Measurements from ENCODE around the gene NCOR1.

NCOR1 gene

GRCh38 chr17:16025202-16025601 is 190.1 kb downstream of the NCOR1 start:
- Histone ChIP-seq H2BK12ac (ENCODE audit: low read length) (no peak overlapping the region), H3K4me1 (ENCODE audit: control insufficient read depth in 2 of 2, insufficient read depth in 1 of 2, low read depth in 1 of 2, low read length in 2 of 2) (no peaks in the 10 kb centered on the region), H3K14ac (ENCODE audit: low read length) (no peak overlapping the region)

GRCh38 chr17:16023881-16024280 is 191.5 kb downstream of the NCOR1 start:
- WGBS, 2 donors (ENCODE audit: extremely low coverage in 2 of 2, insufficient read length in 2 of 2, insufficient replicate concordance in 1 of 2) = no CpG with 5 or more reads among the region's 4 CpGs
- Histone ChIP-seq H3K23ac (ENCODE audit: low read depth, low read length, poor library complexity) (no peak overlapping the region), H2AFZ (ENCODE audit: low read length) (no peak overlapping the region), H3K27ac (replicated peaks; ENCODE audit: low read length) (no peak overlapping the region), H3K4me1 (ENCODE audit: control insufficient read depth in 2 of 2, insufficient read depth in 1 of 2, low read depth in 1 of 2, low read length in 2 of 2) (no peaks in the 10 kb centered on the region), H3K4me2 (ENCODE audit: insufficient read depth, low read length, poor library complexity, severe bottlenecking) (no peak overlapping the region), H3K9ac (ENCODE audit: low read depth, low read length, poor library complexity) (no peak overlapping the region), H3K18ac (ENCODE audit: low read length) (no peak overlapping the region), H2BK5ac (ENCODE audit: low read length) (no peak overlapping the region), H2BK12ac (ENCODE audit: low read length) (no peak overlapping the region), H3K36me3 (replicated peaks in 1 of 2; ENCODE audit: control insufficient read depth in 2 of 2, insufficient read depth in 2 of 2, low read length in 2 of 2) (peaks cover 18 to 96% of the 10 kb centered on the region in 2 donors), H3K27me3 (ENCODE audit: control insufficient read depth in 3 of 3, insufficient read depth in 3 of 3, low read depth in 1 of 3, low read length in 3 of 3) (no peaks in the 10 kb centered on the region), H4K91ac (ENCODE audit: low read depth, low read length, poor library complexity) (no peak overlapping the region), H4K8ac (ENCODE audit: low read depth, low read length) (no peak overlapping the region), H3K79me1 (ENCODE audit: low read depth, low read length) (no peaks in the 10 kb centered on the region), H2AK5ac (ENCODE audit: low read depth, low read length) (no peak overlapping the region), H2BK15ac (ENCODE audit: low read length) (no peak overlapping the region), H3K4ac (ENCODE audit: low read length) (no peak overlapping the region), H3K9me3 (replicated peaks in 1 of 2; ENCODE audit: control insufficient read depth in 2 of 2, insufficient read depth in 1 of 2, low read depth in 1 of 2, low read length in 2 of 2) (peaks cover 0 to 3% of the 10 kb centered on the region in 2 donors), H2BK120ac (ENCODE audit: low read depth, low read length) (no peak overlapping the region), H3K4me3 (ENCODE audit: low read length in 2 of 2) (no peak overlapping the region), H3K14ac (ENCODE audit: low read length) (no peak overlapping the region)
- no peak for DNase-seq (ENCODE audit: low spot score)

More at GRCh38 chr17:16025202-16025601, 190.1 kb downstream of the NCOR1 start:
- Histone ChIP-seq H3K18ac (ENCODE audit: low read length) (no peak overlapping the region), H3K79me1 (ENCODE audit: low read depth, low read length) (no peaks in the 10 kb centered on the region), H3K4me2 (ENCODE audit: insufficient read depth, low read length, poor library complexity, severe bottlenecking) (no peak overlapping the region), H2BK120ac (ENCODE audit: low read depth, low read length) (no peak overlapping the region), H3K9me3 (replicated peaks in 1 of 2; ENCODE audit: control insufficient read depth in 2 of 2, insufficient read depth in 1 of 2, low read depth in 1 of 2, low read length in 2 of 2) (peaks cover 0 to 3% of the 10 kb centered on the region in 2 donors), H3K27ac (replicated peaks; ENCODE audit: low read length) (no peak overlapping the region), H3K23ac (ENCODE audit: low read depth, low read length, poor library complexity) (no peak overlapping the region), H4K91ac (ENCODE audit: low read depth, low read length, poor library complexity) (no peak overlapping the region), H4K8ac (ENCODE audit: low read depth, low read length) (no peak overlapping the region), H3K4me3 (ENCODE audit: low read length in 2 of 2) (no peak overlapping the region), H2BK5ac (ENCODE audit: low read length) (no peak overlapping the region), H2AFZ (ENCODE audit: low read length) (no peak overlapping the region), H3K9ac (ENCODE audit: low read depth, low read length, poor library complexity) (no peak overlapping the region), H2AK5ac (ENCODE audit: low read depth, low read length) (no peak overlapping the region), H3K36me3 (replicated peaks in 1 of 2; ENCODE audit: control insufficient read depth in 2 of 2, insufficient read depth in 2 of 2, low read length in 2 of 2) (peaks cover 25 to 96% of the 10 kb centered on the region in 2 donors), H3K27me3 (ENCODE audit: control insufficient read depth in 3 of 3, insufficient read depth in 3 of 3, low read depth in 1 of 3, low read length in 3 of 3) (no peaks in the 10 kb centered on the region), H3K4ac (ENCODE audit: low read length) (no peak overlapping the region), H2BK15ac (ENCODE audit: low read length) (no peak overlapping the region)
- no peak for DNase-seq (ENCODE audit: low spot score)
- no CpG with 5 or more reads among the region's 1 CpG for WGBS, 2 donors (ENCODE audit: extremely low coverage in 2 of 2, insufficient read length in 2 of 2, insufficient replicate concordance in 1 of 2)

- no peak overlapping the region for H3K27ac ChIP-seq (replicated peaks; ENCODE audit: low read length)
- no peak overlapping the region for H3K23ac ChIP-seq (ENCODE audit: low read depth, low read length, poor library complexity)
- H4K8ac ChIP-seq (ENCODE audit: low read depth, low read length) = no peak overlapping the region
- H2BK120ac ChIP-seq (ENCODE audit: low read depth, low read length) = no peak overlapping the region
- H3K27me3 ChIP-seq (ENCODE audit: control insufficient read depth in 3 of 3, insufficient read depth in 3 of 3, low read depth in 1 of 3, low read length in 3 of 3) = no peaks in the 10 kb centered on the region
- no peak overlapping the region for H3K18ac ChIP-seq (ENCODE audit: low read length)
- H3K9me3 ChIP-seq (replicated peaks in 1 of 2; ENCODE audit: control insufficient read depth in 2 of 2, insufficient read depth in 1 of 2, low read depth in 1 of 2, low read length in 2 of 2) = no peaks in the 10 kb centered on the region
- no peak overlapping the region for H2BK12ac ChIP-seq (ENCODE audit: low read length)
- H2AK5ac ChIP-seq (ENCODE audit: low read depth, low read length) = no peak overlapping the region
- no peaks in the 10 kb centered on the region for H3K79me1 ChIP-seq (ENCODE audit: low read depth, low read length)
- no peak for DNase-seq (ENCODE audit: low spot score)
- no peak overlapping the region for H4K91ac ChIP-seq (ENCODE audit: low read depth, low read length, poor library complexity)
- H3K36me3 ChIP-seq (replicated peaks in 1 of 2; ENCODE audit: control insufficient read depth in 2 of 2, insufficient read depth in 2 of 2, low read length in 2 of 2) = peaks cover 5 to 94% of the 10 kb centered on the region in 2 donors
- H2AFZ ChIP-seq (ENCODE audit: low read length) = no peak overlapping the region
- no peak overlapping the region for H3K4me2 ChIP-seq (ENCODE audit: insufficient read depth, low read length, poor library complexity, severe bottlenecking)
- H3K9ac ChIP-seq (ENCODE audit: low read depth, low read length, poor library complexity) = no peak overlapping the region
- H2BK5ac ChIP-seq (ENCODE audit: low read length) = no peak overlapping the region
- no peak overlapping the region for H3K4me3 ChIP-seq (ENCODE audit: low read length in 2 of 2)
- WGBS, 2 donors (ENCODE audit: extremely low coverage in 2 of 2, insufficient read length in 2 of 2, insufficient replicate concordance in 1 of 2) = no CpG with 5 or more reads among the region's 1 CpG
- no peak overlapping the region for H3K4ac ChIP-seq (ENCODE audit: low read length)
- no peak overlapping the region for H2BK15ac ChIP-seq (ENCODE audit: low read length)
- H3K14ac ChIP-seq (ENCODE audit: low read length) = no peak overlapping the region
- no peaks in the 10 kb centered on the region for H3K4me1 ChIP-seq (ENCODE audit: control insufficient read depth in 2 of 2, insufficient read depth in 1 of 2, low read depth in 1 of 2, low read length in 2 of 2)
Measured at GRCh38 chr17:16019347-16019746, 196.0 kb downstream of the NCOR1 start.

- WGBS, 2 donors (ENCODE audit: extremely low coverage in 2 of 2, insufficient read length in 2 of 2, insufficient replicate concordance in 1 of 2) = no CpG with 5 or more reads among the region's 3 CpGs
- Histone ChIP-seq H4K91ac (ENCODE audit: low read depth, low read length, poor library complexity) (no peak overlapping the region), H3K23ac (ENCODE audit: low read depth, low read length, poor library complexity) (no peak overlapping the region), H4K8ac (ENCODE audit: low read depth, low read length) (no peak overlapping the region), H3K79me1 (ENCODE audit: low read depth, low read length) (no peaks in the 10 kb centered on the region), H3K4me3 (ENCODE audit: low read length in 2 of 2) (no peak overlapping the region), H2AK5ac (ENCODE audit: low read depth, low read length) (no peak overlapping the region), H3K4ac (ENCODE audit: low read length) (no peak overlapping the region), H2BK12ac (ENCODE audit: low read length) (no peak overlapping the region), H3K27me3 (ENCODE audit: control insufficient read depth in 3 of 3, insufficient read depth in 3 of 3, low read depth in 1 of 3, low read length in 3 of 3) (no peaks in the 10 kb centered on the region), H2AFZ (ENCODE audit: low read length) (no peak overlapping the region), H3K36me3 (replicated peaks in 1 of 2; ENCODE audit: control insufficient read depth in 2 of 2, insufficient read depth in 2 of 2, low read length in 2 of 2) (peaks cover 2 to 91% of the 10 kb centered on the region in 2 donors), H3K9ac (ENCODE audit: low read depth, low read length, poor library complexity) (no peak overlapping the region), H2BK15ac (ENCODE audit: low read length) (no peak overlapping the region), H3K18ac (ENCODE audit: low read length) (no peak overlapping the region), H3K9me3 (replicated peaks in 1 of 2; ENCODE audit: control insufficient read depth in 2 of 2, insufficient read depth in 1 of 2, low read depth in 1 of 2, low read length in 2 of 2) (no peaks in the 10 kb centered on the region), H3K14ac (ENCODE audit: low read length) (no peak overlapping the region), H3K4me2 (ENCODE audit: insufficient read depth, low read length, poor library complexity, severe bottlenecking) (no peak overlapping the region), H2BK5ac (ENCODE audit: low read length) (no peak overlapping the region), H3K27ac (replicated peaks; ENCODE audit: low read length) (no peak overlapping the region), H3K4me1 (ENCODE audit: control insufficient read depth in 2 of 2, insufficient read depth in 1 of 2, low read depth in 1 of 2, low read length in 2 of 2) (no peaks in the 10 kb centered on the region), H2BK120ac (ENCODE audit: low read depth, low read length) (no peak overlapping the region)
- no peak for DNase-seq (ENCODE audit: low spot score)
Measured at GRCh38 chr17:16013943-16014407, 201.4 kb downstream of the NCOR1 start.
